ENCODE data around the gene BMP10. TPM values are rescaled to one million over a fixed set of nuclear protein-coding genes. Genes with fewer than 3 reads are reported as not detected.

The BMP10 gene
- polyA plus RNA-seq, 1 donor (not counting 4 experiments of a cell fraction or from before 2014, with no cell fraction given): 0.05 TPM

DNA sequence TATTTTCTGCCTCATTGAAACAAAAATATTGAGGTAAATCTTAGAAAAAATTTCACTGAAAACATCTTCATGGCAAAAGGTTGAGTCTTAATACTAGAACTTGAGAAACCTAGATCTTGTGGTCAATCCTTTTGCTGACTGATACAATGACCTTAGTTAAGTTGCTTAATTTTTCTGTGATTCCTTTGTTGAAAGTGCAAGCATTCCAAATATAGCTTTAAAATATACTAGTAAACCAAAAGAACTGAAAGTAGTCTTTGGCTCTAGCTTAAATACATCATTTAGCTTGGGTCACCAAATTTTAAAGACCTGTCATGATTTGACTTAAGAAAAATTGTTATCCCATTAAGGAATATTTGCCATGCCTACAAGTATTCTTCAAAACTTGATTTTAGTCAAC is 16.7 kb downstream of the BMP10 start:
- Histone ChIP-seq H3K79me2 (ENCODE audit: control insufficient read depth, insufficient read depth, low read length) (no peaks in the 10 kb centered on the region), H3K9ac (ENCODE audit: control insufficient read depth, extremely low read depth, insufficient read depth, low read length) (no peak overlapping the region), H2AFZ (ENCODE audit: control insufficient read depth, low read length) (no peak overlapping the region), H3K9me3 (ENCODE audit: control insufficient read depth, low read depth, low read length) (no peaks in the 10 kb centered on the region), H3K36me3 (ENCODE audit: control insufficient read depth in 2 of 2, extremely low read depth in 1 of 2, insufficient read depth in 2 of 2, low read length in 2 of 2) (no peaks in the 10 kb centered on the region), H3K27me3 (ENCODE audit: control insufficient read depth, extremely low read depth, insufficient read depth, low read length) (no peaks in the 10 kb centered on the region), H3K9me1 (ENCODE audit: control insufficient read depth, extremely low read depth, insufficient read depth, low read length) (no peaks in the 10 kb centered on the region), H3K4me3 (ENCODE audit: control insufficient read depth in 2 of 3, extremely low read depth in 1 of 3, insufficient read depth in 2 of 3, low read depth in 1 of 3, low read length in 3 of 3) (no peak overlapping the region), H3K4me2 (ENCODE audit: control insufficient read depth, extremely low read depth, insufficient read depth, low read depth, low read length) (no peak overlapping the region), H3K4me1 (ENCODE audit: control insufficient read depth, extremely low read depth, insufficient read depth, low read length) (peaks cover 5% of the 10 kb centered on the region), H3K27ac (ENCODE audit: control insufficient read depth, insufficient read depth, low read length) (no peak overlapping the region), H4K20me1 (ENCODE audit: control insufficient read depth, extremely low read depth, insufficient read depth, low read length) (no peaks in the 10 kb centered on the region)
- FAIRE-seq (no peak), DNase-seq (ENCODE audit: low read depth, low spot score) (no peak)
- TF ChIP-seq EZH2 (IDR thresholded peaks at IDR 0.05; ENCODE audit: low read length): no peak
- TF ChIP-seq, protein P1, sequence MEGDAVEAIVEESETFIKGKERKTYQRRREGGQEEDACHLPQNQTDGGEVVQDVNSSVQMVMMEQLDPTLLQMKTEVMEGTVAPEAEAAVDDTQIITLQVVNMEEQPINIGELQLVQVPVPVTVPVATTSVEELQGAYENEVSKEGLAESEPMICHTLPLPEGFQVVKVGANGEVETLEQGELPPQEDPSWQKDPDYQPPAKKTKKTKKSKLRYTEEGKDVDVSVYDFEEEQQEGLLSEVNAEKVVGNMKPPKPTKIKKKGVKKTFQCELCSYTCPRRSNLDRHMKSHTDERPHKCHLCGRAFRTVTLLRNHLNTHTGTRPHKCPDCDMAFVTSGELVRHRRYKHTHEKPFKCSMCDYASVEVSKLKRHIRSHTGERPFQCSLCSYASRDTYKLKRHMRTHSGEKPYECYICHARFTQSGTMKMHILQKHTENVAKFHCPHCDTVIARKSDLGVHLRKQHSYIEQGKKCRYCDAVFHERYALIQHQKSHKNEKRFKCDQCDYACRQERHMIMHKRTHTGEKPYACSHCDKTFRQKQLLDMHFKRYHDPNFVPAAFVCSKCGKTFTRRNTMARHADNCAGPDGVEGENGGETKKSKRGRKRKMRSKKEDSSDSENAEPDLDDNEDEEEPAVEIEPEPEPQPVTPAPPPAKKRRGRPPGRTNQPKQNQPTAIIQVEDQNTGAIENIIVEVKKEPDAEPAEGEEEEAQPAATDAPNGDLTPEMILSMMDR (optimal IDR thresholded peaks at IDR 0.05 in 1 of 3, IDR thresholded peaks at IDR 0.05 in 1 of 3, conservative IDR thresholded peaks at IDR 0.05 in 1 of 3; ENCODE audit: extremely low read depth in 1 of 3, insufficient read depth in 2 of 3, low read length in 3 of 3): no peak
- dilution Hi-C loops (cut with MboI; ENCODE audit: extremely low pct_ligation_motif_present, low sequenced_read_pairs): no loop called here

DNA sequence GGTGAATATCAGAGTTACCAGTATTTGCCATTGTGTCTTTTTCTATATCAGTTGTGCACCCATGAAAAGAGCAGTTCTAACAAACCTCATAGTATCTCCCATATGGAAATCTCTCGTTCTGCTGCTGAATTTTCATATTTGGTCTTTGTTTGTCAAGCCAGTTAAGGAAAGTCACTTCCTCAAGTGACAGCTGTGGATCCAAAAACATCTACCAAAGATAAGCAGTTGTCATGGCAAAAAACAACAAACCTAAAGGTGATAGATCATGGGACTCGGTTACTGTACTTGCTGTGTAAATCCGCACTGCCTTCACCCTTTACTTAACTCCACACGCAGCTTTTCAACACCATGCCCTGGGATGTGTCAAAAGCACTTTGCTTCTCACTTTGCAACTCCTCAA is 17.3 kb downstream of the BMP10 start:
- no peak overlapping the region for H3K9ac ChIP-seq (ENCODE audit: control insufficient read depth, extremely low read depth, insufficient read depth, low read length)
- H3K36me3 ChIP-seq (ENCODE audit: control insufficient read depth in 2 of 2, extremely low read depth in 1 of 2, insufficient read depth in 2 of 2, low read length in 2 of 2): no peaks in the 10 kb centered on the region
- no peak overlapping the region for H3K27ac ChIP-seq (ENCODE audit: control insufficient read depth, insufficient read depth, low read length)
- no peaks in the 10 kb centered on the region for H3K27me3 ChIP-seq (ENCODE audit: control insufficient read depth, extremely low read depth, insufficient read depth, low read length)
- dilution Hi-C loops (cut with MboI; ENCODE audit: extremely low pct_ligation_motif_present, low sequenced_read_pairs): no loop called here
- no peaks in the 10 kb centered on the region for H4K20me1 ChIP-seq (ENCODE audit: control insufficient read depth, extremely low read depth, insufficient read depth, low read length)
- H3K4me2 ChIP-seq (ENCODE audit: control insufficient read depth, extremely low read depth, insufficient read depth, low read depth, low read length): no peak overlapping the region
- H3K4me3 ChIP-seq (ENCODE audit: control insufficient read depth in 2 of 3, extremely low read depth in 1 of 3, insufficient read depth in 2 of 3, low read depth in 1 of 3, low read length in 3 of 3): no peak overlapping the region
- no peaks in the 10 kb centered on the region for H3K9me3 ChIP-seq (ENCODE audit: control insufficient read depth, low read depth, low read length)
- H3K79me2 ChIP-seq (ENCODE audit: control insufficient read depth, insufficient read depth, low read length): no peaks in the 10 kb centered on the region
- no peak for FAIRE-seq
- peaks cover 5% of the 10 kb centered on the region for H3K4me1 ChIP-seq (ENCODE audit: control insufficient read depth, extremely low read depth, insufficient read depth, low read length)
- H3K9me1 ChIP-seq (ENCODE audit: control insufficient read depth, extremely low read depth, insufficient read depth, low read length): no peaks in the 10 kb centered on the region
- no peak for DNase-seq (ENCODE audit: low read depth, low spot score)
- TF ChIP-seq EZH2 (IDR thresholded peaks at IDR 0.05; ENCODE audit: low read length): no peak
- TF ChIP-seq, protein P1 (optimal IDR thresholded peaks at IDR 0.05 in 1 of 3, IDR thresholded peaks at IDR 0.05 in 1 of 3, conservative IDR thresholded peaks at IDR 0.05 in 1 of 3; ENCODE audit: extremely low read depth in 1 of 3, insufficient read depth in 2 of 3, low read length in 3 of 3): no peak
- H2AFZ ChIP-seq (ENCODE audit: control insufficient read depth, low read length): no peak overlapping the region
